ENCODE data around the gene EID1.

GRCh38 chr15:48916721-48917120 is 38.8 kb downstream of the EID1 start:
- TF ChIP-seq CTCF (conservative IDR thresholded peaks at IDR 0.05; ENCODE audit: low read depth, low read length) (no peak), EZH2 (IDR thresholded peaks at IDR 0.05; ENCODE audit: borderline replicate concordance, low read depth, low read length, poor library complexity, severe bottlenecking) (no peak)

Measured in A673 (cell line).